ENCODE results near the gene HLA-B.

HLA-B gene

GRCh38 chr6:31305703-31306219 is 51.2 kb downstream of the HLA-B start:
- no peak for TF ChIP-seq JUND (IDR thresholded peaks at IDR 0.05; ENCODE audit: low read depth)
- in situ Hi-C loops (cut with HindIII; ENCODE audit: low pct_unique_long_range_greater_than_20kb, low sequenced_read_pairs) = no loop called here

GRCh38 chr6:31304683-31305082 is 52.3 kb downstream of the HLA-B start:
- DNase-seq (ENCODE audit: low read depth in 1 of 2, low spot score in 1 of 2) = peak in 1 of 2 experiments; percentile 33
- no peak for TF ChIP-seq JUND (IDR thresholded peaks at IDR 0.05; ENCODE audit: low read depth)

More at GRCh38 chr6:31305703-31306219, 51.2 kb downstream of the HLA-B start:
- no peak for DNase-seq (ENCODE audit: low read depth in 1 of 2, low spot score in 1 of 2)

More at GRCh38 chr6:31304683-31305082, 52.3 kb downstream of the HLA-B start:
- in situ Hi-C loops (cut with HindIII; ENCODE audit: low pct_unique_long_range_greater_than_20kb, low sequenced_read_pairs) = no loop called here

Data from T47D (cell line).